ENCODE data around the gene MAP2K7. TPM values are rescaled to one million over a fixed set of nuclear protein-coding genes. Genes with fewer than 3 reads are reported as not detected.
A peak's percentile ranks its signal among the peaks of the same experiment; 100 is the strongest.
"Not testable (repeated sequence)": the region's sequence is repeated elsewhere in the genome, so short reads cannot be mapped to it uniquely, and the experiment has no call there.

MAP2K7 gene
- total and polyA plus RNA-seq, 2 donors = 8.0 to 45.4 TPM

- H3K4me1 ChIP-seq (ENCODE audit: control insufficient read depth in 2 of 2, insufficient read depth in 2 of 2, low read length in 2 of 2) = peaks cover 9 to 22% of the 10 kb centered on the region in 2 donors
- no peak within 1 kb of the TSS for H3K4me3 ChIP-seq (ENCODE audit: low read length in 2 of 2)
- WGBS = 92% methylated on average over 12 of the region's 12 CpGs
- peaks cover 1 to 6% of the 10 kb centered on the region in 2 donors for H3K9me3 ChIP-seq (ENCODE audit: control insufficient read depth in 2 of 2, insufficient read depth in 1 of 2, low read length in 1 of 2)
- peaks cover 48 to 66% of the 10 kb centered on the region in 2 donors for H3K27me3 ChIP-seq (ENCODE audit: control insufficient read depth in 2 of 2, insufficient read depth in 1 of 2, low read length in 1 of 2)
- peaks cover 34 to 39% of the 10 kb centered on the region in 2 donors for H3K36me3 ChIP-seq (ENCODE audit: control insufficient read depth in 2 of 2, insufficient read depth in 2 of 2, low read length in 1 of 2)
- H3K27ac ChIP-seq (ENCODE audit: low read depth in 1 of 2, low read length in 1 of 2) = no peak within 1 kb of the TSS
- no peak for DNase-seq (ENCODE audit: low read depth in 6 of 9, low spot score in 9 of 9)
Measured at GRCh38 chr19:7914598-7915045, 10.9 kb downstream of the MAP2K7 start, which contains the start of gene TGFBR3L. TSS of gene TGFBR3L (plus strand) at chr19:7914830.

GRCh38 chr19:7915250-7916102, 11.8 kb downstream of the MAP2K7 start:
- no peak for DNase-seq (ENCODE audit: low read depth in 6 of 9, low spot score in 9 of 9)
- Histone ChIP-seq H3K4me1 (ENCODE audit: control insufficient read depth in 2 of 2, insufficient read depth in 2 of 2, low read length in 2 of 2) (peaks cover 13 to 27% of the 10 kb centered on the region in 2 donors), H3K9me3 (ENCODE audit: control insufficient read depth in 2 of 2, insufficient read depth in 1 of 2, low read length in 1 of 2) (peaks cover 1 to 6% of the 10 kb centered on the region in 2 donors), H3K36me3 (ENCODE audit: control insufficient read depth in 2 of 2, insufficient read depth in 2 of 2, low read length in 1 of 2) (peaks cover 27 to 30% of the 10 kb centered on the region in 2 donors), H3K27ac (ENCODE audit: low read depth in 1 of 2, low read length in 1 of 2) (no peak overlapping the region), H3K4me3 (ENCODE audit: low read length in 2 of 2) (peak overlapping the region in 1 of 2 donors; percentile 44), H3K27me3 (ENCODE audit: control insufficient read depth in 2 of 2, insufficient read depth in 1 of 2, low read length in 1 of 2) (peaks cover 48 to 71% of the 10 kb centered on the region in 2 donors)
- WGBS = 55% methylated on average over 24 of the region's 24 CpGs

- H3K4me3 ChIP-seq (ENCODE audit: low read length in 2 of 2) = peak overlapping the region in 1 of 2 donors; percentile 44
- H3K36me3 ChIP-seq (ENCODE audit: control insufficient read depth in 2 of 2, insufficient read depth in 2 of 2, low read length in 1 of 2) = peaks cover 18 to 22% of the 10 kb centered on the region in 2 donors
- H3K27ac ChIP-seq (ENCODE audit: low read depth in 1 of 2, low read length in 1 of 2) = no peak overlapping the region
- DNase-seq (ENCODE audit: low read depth in 6 of 9, low spot score in 9 of 9) = peak in 1 of 9 donors; percentile 47
- 2% methylated on average over 104 of the region's 104 CpGs for WGBS
- peaks cover 48 to 71% of the 10 kb centered on the region in 2 donors for H3K27me3 ChIP-seq (ENCODE audit: control insufficient read depth in 2 of 2, insufficient read depth in 1 of 2, low read length in 1 of 2)
- peaks cover 1 to 6% of the 10 kb centered on the region in 2 donors for H3K9me3 ChIP-seq (ENCODE audit: control insufficient read depth in 2 of 2, insufficient read depth in 1 of 2, low read length in 1 of 2)
- peaks cover 19 to 33% of the 10 kb centered on the region in 2 donors for H3K4me1 ChIP-seq (ENCODE audit: control insufficient read depth in 2 of 2, insufficient read depth in 2 of 2, low read length in 2 of 2)
Measured at GRCh38 chr19:7916103-7916954, 12.7 kb downstream of the MAP2K7 start.

GRCh38 chr19:7916955-7917266, 13.2 kb downstream of the MAP2K7 start:
- DNase-seq (ENCODE audit: low read depth in 6 of 9, low spot score in 9 of 9) = no peak
- Histone ChIP-seq H3K9me3 (ENCODE audit: control insufficient read depth in 2 of 2, insufficient read depth in 1 of 2, low read length in 1 of 2) (peaks cover 1 to 6% of the 10 kb centered on the region in 2 donors), H3K4me3 (ENCODE audit: low read length in 2 of 2) (peak overlapping the region in 1 of 2 donors; percentile 44), H3K27me3 (ENCODE audit: control insufficient read depth in 2 of 2, insufficient read depth in 1 of 2, low read length in 1 of 2) (peaks cover 48 to 71% of the 10 kb centered on the region in 2 donors), H3K4me1 (ENCODE audit: control insufficient read depth in 2 of 2, insufficient read depth in 2 of 2, low read length in 2 of 2) (peaks cover 20 to 37% of the 10 kb centered on the region in 2 donors), H3K27ac (ENCODE audit: low read depth in 1 of 2, low read length in 1 of 2) (no peak overlapping the region), H3K36me3 (ENCODE audit: control insufficient read depth in 2 of 2, insufficient read depth in 2 of 2, low read length in 1 of 2) (peaks cover 15 to 18% of the 10 kb centered on the region in 2 donors)
- WGBS = 7% methylated on average over 12 of the region's 12 CpGs

GRCh38 chr19:7917267-7918061, 13.8 kb downstream of the MAP2K7 start:
- DNase-seq (ENCODE audit: low read depth in 6 of 9, low spot score in 9 of 9) = peak in 2 of 9 donors; percentile 39 to 51
- Histone ChIP-seq H3K9me3 (ENCODE audit: control insufficient read depth in 2 of 2, insufficient read depth in 1 of 2, low read length in 1 of 2) (peaks cover 0 to 6% of the 10 kb centered on the region in 2 donors), H3K27me3 (ENCODE audit: control insufficient read depth in 2 of 2, insufficient read depth in 1 of 2, low read length in 1 of 2) (peaks cover 48 to 71% of the 10 kb centered on the region in 2 donors), H3K4me3 (ENCODE audit: low read length in 2 of 2) (peak overlapping the region in 1 of 2 donors; percentile 44), H3K36me3 (ENCODE audit: control insufficient read depth in 2 of 2, insufficient read depth in 2 of 2, low read length in 1 of 2) (peaks cover 16 to 18% of the 10 kb centered on the region in 2 donors), H3K27ac (ENCODE audit: low read depth in 1 of 2, low read length in 1 of 2) (no peak overlapping the region), H3K4me1 (ENCODE audit: control insufficient read depth in 2 of 2, insufficient read depth in 2 of 2, low read length in 2 of 2) (peaks cover 20 to 37% of the 10 kb centered on the region in 2 donors)
- WGBS = 2% methylated on average over 71 of the region's 71 CpGs

GRCh38 chr19:7918062-7918614, 14.5 kb downstream of the MAP2K7 start:
- not testable (repeated sequence) for H3K9me3 ChIP-seq (ENCODE audit: control insufficient read depth in 2 of 2, insufficient read depth in 1 of 2, low read length in 1 of 2); DNase-seq (ENCODE audit: low read depth in 6 of 9, low spot score in 9 of 9); H3K27ac ChIP-seq (ENCODE audit: low read depth in 1 of 2, low read length in 1 of 2)
- Histone ChIP-seq H3K4me1 (ENCODE audit: control insufficient read depth in 2 of 2, insufficient read depth in 2 of 2, low read length in 2 of 2) (peaks cover 20 to 37% of the 10 kb centered on the region in 2 donors), H3K36me3 (ENCODE audit: control insufficient read depth in 2 of 2, insufficient read depth in 2 of 2, low read length in 1 of 2) (peaks cover 16 to 17% of the 10 kb centered on the region in 2 donors), H3K27me3 (ENCODE audit: control insufficient read depth in 2 of 2, insufficient read depth in 1 of 2, low read length in 1 of 2) (peaks cover 48 to 67% of the 10 kb centered on the region in 2 donors), H3K4me3 (ENCODE audit: low read length in 2 of 2) (peak overlapping the region in 1 of 2 donors; percentile 14)
- 28% methylated on average over 29 of the region's 29 CpGs for WGBS

- DNase-seq (ENCODE audit: low read depth in 6 of 9, low spot score in 9 of 9) = no peak
- H3K27me3 ChIP-seq (ENCODE audit: control insufficient read depth in 2 of 2, insufficient read depth in 1 of 2, low read length in 1 of 2) = peaks cover 48 to 62% of the 10 kb centered on the region in 2 donors
- peaks cover 20 to 37% of the 10 kb centered on the region in 2 donors for H3K4me1 ChIP-seq (ENCODE audit: control insufficient read depth in 2 of 2, insufficient read depth in 2 of 2, low read length in 2 of 2)
- H3K36me3 ChIP-seq (ENCODE audit: control insufficient read depth in 2 of 2, insufficient read depth in 2 of 2, low read length in 1 of 2) = peaks cover 14 to 15% of the 10 kb centered on the region in 2 donors
- H3K9me3 ChIP-seq (ENCODE audit: control insufficient read depth in 2 of 2, insufficient read depth in 1 of 2, low read length in 1 of 2) = peaks cover 0 to 6% of the 10 kb centered on the region in 2 donors
- WGBS = 47% methylated on average over 42 of the region's 42 CpGs
- H3K4me3 ChIP-seq (ENCODE audit: low read length in 2 of 2) = no peak overlapping the region
- H3K27ac ChIP-seq (ENCODE audit: low read depth in 1 of 2, low read length in 1 of 2) = no peak overlapping the region
Measured at GRCh38 chr19:7918615-7919421, 15.1 kb downstream of the MAP2K7 start.
